ENCODE measurements around the gene FAM167B.
A peak's percentile ranks its signal among the peaks of the same experiment; 100 is the strongest.

The FAM167B gene

DNA sequence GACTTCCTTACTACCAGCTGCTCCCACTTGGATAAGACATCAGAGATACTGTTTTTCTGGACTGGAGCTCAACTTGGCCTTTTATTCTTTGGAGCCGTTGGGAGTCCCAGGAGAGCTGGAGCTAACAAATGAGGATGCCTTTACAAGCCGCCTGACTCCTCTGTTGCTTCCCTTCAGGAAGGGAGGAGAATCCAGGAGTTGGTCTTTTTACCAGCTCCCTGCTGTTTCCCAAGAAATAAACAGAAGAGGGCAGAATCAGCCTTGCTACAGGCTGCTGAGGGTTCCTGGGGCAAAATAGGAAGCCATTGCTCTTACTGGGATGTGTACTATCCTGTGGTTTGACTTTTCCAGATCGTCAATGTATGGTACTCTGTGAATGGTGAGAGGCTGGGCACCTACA, 23.3 kb upstream of the FAM167B start:
- no peak for DNase-seq (ENCODE audit: low read depth)

DNA sequence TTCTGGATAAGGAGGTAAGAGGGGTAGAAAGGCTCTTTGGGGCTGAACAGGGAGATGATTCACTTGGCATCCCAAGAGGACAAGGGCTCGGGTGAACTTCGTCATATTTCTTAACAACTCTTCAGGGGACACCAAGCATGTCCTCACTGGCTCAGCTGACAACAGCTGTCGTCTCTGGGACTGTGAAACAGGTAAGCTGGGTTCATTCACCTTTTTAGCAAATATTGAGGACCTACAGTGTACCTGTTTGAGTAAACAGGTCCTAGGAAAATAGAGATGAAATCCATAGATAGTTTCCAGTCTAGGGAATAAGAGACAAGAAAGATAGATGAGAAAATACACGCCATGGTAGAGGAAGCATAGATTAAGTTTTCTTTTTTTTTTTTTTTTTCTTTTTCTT, 22.7 kb upstream of the FAM167B start:
- no peak for DNase-seq (ENCODE audit: low read depth)

DNA sequence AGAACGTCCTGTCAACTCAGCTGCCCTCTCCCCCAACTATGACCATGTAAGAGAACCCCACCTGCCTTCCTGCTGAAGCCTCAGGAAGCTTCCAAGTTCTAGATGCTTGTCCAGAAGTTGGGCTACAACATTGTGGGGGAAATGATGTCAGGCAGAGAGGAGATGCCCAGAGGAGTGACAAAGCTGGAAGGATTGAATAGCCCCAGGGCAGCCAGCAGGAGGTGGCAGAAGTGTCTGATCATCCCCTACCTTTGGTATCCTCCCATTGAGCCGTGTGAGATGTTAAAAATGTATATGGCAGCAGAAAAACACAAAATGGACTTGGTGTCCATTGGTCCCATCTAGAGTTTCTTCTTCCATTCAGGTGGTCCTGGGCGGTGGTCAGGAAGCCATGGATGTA, 18.3 kb upstream of the FAM167B start:
- DNase-seq (ENCODE audit: low read depth): no peak

DNA sequence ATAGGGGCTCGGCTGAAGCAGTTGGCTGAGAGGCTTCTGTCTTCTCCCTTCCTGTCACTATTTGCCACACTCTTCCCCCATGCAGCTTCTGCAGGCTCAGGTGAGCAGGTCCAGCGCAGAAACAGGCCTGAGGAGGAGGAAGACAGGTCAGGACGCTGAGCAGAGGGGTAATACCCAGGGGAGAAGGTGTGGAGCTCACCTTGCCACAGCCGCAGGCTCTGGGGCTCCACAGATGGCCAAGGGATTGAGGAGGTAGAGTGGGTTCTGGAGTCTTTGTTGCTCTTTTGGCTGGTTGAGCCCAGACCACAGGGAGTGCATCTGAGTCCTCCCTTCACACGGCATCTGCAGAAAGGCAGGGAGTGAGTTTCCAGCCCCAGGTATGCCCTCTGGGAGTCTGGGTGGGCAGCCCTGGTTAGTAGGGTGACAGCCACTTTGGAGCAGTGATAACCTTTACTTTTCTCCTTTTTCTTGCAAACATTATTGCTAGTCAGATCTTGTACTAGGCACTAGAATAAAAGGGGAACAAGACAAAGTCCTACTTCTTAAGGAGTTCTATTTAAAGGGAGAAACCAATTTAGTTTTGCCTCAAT, 15.1 kb upstream of the FAM167B start:
- DNase-seq (ENCODE audit: low read depth): no peak

DNA sequence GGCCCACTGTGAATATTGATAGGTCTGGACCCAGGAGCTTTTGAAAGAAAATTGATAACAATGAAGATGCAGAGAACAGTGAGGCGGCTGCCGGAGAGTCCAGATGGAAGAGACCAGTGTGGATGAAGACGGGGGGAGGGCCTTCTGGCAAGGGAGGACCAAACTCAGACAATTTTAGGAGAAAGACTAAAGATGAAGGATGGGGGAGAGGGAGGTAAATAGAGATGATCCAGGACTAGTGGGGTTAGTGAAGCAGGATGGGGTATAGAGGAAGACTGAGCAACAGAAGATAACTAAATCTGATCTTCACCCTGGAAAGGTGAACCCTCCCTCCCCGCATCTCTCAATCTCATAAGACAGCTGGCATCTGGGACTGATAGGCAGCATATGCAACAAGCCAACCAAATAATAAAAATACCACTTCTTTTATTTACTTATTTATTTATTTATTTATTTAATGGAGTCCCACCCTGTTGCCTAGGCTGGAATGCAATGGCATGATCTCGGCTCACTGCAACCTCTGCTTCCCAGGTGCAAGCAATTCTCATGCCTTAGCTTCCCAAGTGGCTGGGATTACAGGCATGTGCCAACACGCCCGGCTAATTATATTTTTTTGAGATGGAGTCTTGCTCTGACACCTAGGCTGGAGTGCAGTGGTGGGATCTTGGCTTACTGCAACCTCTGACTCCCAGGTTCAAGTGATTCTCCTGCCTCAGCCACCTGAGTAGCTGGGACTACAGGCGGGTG, 14.3 kb upstream of the FAM167B start:
- DNase-seq (ENCODE audit: low read depth): no peak

DNA sequence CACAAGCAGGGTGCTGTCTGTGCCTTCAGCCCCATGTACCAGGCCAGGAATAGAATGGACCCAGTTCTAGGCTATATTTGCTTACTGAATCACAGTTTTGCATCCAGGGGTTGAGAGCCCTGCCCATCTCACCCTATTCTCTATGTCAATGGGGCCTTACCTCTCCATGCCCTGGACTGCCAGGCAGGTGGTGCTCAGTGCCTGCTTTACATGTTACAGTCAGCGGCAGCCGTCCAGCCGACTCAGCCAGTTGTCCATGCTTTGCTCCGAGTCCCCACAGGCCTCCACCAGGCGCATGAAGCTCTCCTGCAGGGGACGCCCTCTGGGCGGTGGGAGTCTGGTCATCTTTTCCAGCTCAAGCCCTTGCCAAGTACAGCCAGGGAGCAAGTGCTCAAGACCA, 12.2 kb upstream of the FAM167B start:
- DNase-seq (ENCODE audit: low read depth): no peak

DNA sequence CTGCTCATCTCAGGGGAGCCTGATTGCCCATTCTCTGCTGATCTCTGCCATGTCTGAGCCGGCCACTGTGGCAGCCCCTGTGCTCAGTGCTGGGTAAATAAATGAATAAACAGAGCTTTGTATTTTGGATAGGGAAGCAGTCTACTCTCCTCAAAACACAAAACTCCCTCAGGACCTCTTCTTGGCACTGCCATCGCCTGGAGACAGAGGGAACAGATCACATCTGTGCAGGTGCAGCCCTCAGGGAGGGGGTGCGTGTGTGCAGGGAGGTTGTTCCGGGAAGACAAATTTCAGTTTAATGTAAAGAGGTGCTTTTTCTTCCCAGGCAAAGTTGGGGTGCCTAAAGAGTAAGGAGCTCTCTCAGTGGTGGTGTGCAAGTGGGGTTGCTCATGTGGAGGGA, 7.7 kb upstream of the FAM167B start:
- DNase-seq (ENCODE audit: low read depth): no peak

DNA sequence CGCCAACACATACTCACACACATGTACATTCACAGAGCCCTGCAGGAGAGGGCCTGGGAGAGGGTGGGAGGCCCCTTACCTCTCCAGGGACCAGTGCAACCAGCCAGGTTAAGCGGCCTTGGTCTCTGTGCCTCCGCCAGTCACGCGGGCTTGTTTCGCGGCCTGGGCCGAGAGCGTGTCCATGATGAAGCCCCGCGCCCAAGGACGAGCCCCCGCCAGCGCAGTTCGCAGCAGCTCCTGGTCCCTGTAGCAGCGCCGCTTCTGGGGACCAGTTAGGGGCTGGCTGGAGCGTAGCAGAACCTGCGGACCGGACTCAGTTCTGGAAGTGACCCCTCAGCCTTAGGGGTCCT, 7.3 kb upstream of the FAM167B start:
- DNase-seq (ENCODE audit: low read depth): no peak

DNA sequence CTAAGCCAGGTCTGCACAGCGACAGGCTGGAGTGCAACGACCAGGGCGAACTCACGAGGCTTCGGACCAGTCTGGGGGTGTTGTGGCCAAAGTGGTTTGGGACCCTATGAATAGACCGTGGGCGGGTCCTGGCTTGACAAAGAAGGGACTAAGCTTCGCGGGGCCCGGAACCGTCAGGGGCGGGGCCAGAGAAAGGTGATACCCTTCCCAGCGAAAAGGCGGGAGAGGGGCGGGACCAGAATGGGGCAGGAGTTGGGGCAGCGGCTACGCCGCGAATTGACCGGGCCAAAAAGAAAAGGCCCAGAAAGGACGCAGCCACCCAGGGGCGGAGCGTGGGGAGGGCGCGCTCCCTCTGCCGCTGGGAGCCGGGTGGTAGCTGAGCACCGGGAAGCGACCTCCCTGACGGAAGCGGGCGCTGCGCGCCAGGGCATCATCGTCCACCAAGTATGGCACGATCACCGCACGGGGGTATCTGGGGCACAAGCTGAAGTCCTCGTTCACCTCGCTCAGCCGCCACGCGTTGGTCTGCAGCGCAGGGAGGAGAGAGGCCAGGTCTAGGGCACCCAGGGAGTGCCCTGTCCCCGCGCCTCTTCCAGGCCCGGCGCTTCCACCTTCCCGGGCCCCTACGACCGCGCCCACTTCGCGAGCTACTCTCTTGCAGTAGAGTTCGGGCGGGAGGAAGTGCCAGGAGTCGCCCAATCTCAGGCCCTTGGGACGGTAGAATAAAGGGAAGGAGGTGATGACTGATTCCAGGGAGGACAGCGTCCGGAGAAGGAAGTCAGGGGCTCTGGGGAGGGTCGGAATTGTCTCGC, 6.7 kb upstream of the FAM167B start:
- DNase-seq (ENCODE audit: low read depth): no peak

DNA sequence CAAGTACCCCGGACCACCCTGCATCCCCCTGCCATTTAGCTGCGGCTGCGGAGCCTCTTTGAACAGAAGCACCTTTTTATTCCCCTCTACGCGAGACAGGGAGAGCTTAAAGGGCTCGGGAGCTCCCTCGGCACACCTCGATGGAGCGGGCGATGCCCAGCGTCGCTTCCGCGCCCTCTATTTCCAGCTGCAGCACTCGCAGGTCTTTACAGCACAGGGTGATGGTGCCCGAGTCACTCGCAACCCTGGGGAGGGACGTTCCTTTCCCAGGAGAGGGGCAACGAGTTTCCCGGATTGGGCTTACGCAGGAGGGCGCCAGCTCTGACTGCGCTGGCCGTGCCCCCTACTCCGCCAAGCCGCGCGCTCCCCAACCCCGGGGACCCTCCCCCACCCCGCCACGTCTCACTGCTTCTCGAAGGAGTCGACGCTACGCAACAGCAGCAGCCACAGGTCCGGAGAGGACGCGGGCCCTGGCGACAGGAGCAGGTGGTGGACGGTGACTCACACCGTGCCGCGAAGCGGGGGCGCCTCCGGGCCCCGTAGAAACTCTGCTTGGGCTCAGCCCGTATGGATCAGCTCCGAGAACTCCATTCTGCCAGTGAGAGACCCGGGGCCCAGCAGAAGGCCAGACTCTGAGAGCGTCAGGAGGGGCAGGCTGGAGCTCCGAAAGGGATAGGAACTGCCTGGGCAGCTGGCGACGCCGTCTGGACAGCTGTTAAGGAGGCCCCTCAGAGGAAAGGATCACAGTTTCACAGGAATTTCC, 5.8 kb upstream of the FAM167B start:
- DNase-seq (ENCODE audit: low read depth): no peak

DNA sequence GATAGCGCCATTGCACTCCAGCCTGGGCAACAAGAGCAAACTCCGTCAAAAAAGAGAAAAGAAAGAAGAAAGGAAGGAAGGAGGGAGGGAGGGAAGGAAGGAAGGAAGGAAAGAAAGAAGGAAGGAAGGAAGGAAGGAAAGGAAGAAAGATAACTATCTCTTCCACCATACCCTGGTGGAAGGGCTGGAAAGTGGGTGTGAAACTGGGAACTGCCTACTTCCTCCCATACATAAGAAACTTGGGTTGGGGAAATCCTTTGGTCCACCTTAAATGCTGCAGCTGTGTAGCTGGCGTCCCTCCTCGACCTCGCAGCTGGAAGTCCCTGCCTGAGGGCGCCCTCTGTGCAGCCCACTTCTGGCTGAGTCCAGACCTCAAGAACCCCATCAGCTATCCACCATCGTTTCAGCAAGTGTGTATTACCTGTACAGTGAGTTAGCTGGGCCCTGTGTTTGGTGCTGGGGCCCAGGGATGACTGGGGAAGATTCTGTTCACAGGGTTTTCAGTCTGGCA, 4.6 kb upstream of the FAM167B start:
- DNase-seq (ENCODE audit: low read depth): no peak

DNA sequence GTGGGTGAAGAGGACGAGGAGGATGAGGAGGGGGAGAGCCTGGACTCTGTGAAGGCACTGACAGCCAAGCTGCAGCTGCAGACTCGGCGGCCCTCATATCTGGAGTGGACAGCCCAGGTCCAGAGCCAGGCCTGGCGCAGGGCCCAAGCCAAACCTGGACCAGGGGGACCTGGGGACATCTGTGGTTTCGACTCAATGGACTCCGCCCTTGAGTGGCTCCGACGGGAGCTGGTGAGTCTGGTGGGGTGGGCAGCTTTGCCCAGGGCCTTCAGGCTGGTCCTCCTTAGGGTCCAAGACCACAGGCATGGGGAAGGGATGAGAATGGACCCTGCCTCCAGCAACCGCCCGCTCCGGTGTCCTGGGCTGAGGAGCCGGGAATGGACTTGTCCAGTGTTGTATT, 430 bp downstream of the FAM167B start:
- DNase-seq (ENCODE audit: low read depth): no peak

DNA sequence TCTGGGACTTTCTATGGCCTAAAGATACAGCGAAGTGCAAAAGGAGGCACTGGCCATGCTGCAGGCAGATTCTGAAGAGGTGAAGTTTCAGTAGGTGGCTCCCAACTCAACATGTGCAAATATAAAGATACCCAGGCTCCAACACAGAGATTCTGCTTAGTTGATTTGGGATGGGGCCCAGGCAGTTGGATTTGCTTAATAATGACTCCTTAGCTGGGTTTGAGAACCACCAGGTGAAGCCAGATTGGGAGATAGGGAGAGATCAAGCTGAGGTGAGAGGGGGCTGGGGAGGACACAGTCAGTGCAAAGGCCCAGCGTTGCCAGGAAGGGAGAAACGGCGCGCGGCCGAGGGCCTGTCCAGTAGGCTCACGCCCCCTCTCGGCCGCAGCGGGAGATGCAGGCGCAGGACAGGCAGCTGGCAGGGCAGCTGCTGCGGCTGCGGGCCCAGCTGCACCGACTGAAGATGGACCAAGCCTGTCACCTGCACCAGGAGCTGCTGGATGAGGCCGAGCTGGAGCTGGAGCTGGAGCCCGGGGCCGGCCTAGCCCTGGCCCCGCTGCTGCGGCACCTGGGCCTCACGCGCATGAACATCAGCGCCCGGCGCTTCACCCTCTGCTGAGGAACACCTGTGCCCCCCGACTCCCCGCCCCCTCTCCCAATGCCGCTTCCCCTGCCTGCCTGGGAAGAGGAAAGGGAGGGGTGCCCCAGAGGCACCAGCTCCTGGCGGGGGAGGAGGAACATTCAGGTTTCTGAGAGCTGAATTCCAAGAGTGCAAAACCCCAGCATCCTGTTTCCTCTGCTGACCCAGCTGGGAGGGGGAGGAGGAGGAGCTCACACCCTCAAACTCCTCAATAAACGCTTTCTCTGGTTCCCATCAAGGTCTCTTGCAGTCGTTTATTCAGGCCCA, 1.2 kb downstream of the FAM167B start:
- peak; percentile 55 for DNase-seq (ENCODE audit: low read depth)

DNA sequence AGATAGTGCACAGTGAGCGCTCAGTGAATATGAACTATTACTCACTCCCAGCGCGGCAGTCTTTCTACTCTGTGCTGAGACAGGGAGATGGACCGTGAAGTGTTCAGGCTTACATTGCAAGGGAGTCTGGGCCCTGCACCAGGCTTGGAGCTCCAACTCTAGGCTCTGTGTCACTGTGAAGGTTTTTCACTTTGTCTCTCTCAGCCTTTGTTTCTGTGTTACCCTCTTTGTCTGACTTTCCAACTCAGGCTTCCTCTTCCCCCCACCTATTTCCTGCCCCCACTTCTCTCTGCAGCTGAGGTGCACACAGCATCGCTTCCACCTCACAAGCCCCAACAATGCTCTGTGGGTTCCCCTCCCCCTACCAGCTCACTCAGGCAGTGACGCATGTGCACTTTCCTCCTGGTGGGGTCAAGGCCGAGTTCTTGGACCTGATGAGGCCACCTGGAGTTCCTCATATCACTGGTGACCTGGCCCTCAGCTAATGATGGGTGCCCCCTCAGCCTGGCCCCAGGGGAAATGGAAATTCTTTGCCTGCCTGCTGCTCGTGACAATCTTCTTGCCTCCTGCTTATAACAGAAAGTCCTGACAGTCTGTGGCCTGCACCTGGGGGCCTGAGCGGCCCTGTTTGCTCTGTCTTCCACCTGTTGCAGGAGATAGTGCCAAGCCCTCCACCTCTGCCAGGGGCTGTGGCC, 3.0 kb downstream of the FAM167B start:
- peak; percentile 29 for DNase-seq (ENCODE audit: low read depth)

DNA sequence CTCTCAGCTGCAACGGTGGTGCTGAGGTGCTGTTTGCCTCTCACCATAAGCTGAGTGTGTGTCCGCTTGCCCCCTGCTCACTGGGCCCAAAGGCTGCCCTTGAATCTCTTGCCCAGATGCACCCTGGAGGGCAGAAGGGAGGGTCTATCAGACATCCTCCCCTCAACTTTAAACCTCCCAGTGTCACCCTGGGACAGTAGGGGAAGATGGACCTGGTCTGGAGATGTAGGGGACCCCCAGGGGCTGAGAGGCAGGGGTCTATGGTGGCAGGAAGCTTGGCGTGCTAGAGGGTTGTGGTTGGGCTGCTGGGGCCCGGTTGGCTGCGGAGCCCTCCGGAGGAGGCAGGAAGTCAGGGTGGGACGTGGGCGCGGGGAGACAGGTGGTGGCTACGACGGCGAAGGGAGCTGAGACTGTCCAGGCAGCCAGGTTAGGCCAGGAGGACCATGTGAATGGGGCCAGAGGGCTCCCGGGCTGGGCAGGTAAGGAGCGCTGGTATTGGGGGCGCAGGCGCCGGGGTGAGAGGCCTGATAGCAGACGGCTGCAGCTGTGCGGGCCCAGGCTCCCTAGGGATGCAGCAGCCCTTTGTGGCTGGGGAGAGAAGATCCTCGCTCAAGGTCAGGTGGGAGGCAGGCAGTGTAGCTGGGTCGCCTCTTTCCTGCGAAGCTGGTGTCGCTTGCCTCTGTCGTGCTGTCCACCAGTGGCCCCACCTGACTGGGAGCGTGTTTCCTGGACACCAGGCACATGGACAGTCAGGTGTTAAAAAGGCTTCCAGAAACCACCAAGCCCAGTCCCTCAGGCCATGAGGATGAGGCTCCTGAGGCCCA, 4.1 kb downstream of the FAM167B start, which contains the start of gene LCK:
Gene LCK (plus strand): TSS at position 373 of the 824 bp plus-strand sequence. CDS start 23,065 bp downstream, outside the sequence.
- DNase-seq (ENCODE audit: low read depth): no peak

DNA sequence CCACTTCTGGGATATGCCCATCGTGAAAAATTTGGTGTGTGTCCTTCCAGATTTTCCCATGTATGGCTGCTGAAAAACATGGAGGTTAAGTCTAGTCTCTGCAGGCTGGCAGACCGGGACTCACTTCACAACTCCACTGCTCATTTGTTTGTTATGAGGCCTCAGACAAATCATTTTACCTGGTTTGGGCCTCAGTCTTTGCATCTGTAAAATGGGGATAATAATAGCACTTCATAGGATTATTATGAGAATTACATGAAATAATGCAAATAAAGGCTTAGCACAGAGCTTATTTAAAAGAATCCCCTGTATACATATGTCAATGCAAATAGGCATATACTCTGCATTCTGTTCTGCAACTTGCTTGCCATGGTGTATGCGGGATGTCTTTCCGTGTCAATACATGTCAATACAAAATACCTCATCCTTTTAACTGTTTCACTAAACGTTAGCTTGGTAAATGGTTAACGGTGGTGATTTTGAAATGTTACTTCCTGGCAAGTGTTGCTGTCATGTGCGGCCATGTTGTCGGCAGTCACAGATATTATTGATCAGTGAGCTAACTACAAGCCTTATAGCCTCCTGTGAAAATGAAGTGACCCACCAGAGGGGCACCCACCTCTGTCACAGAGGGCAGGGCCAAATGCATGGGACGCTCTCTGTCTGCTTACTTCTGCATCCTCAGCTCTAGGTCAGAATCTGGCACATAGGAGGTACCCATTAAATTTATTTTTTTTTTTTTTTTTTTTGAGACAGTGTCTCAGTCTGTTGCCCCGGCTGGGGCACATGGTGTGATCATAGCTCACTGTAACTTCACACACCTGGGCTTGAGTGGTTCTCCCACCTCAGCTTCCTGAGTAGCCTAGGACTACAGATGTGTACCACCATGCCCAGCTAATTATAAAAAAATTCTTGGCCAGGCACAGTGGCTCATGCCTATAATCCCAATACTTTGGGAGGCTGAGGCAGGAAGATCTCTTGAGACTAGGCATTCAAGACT, 8.3 kb downstream of the FAM167B start:
- DNase-seq (ENCODE audit: low read depth): no peak

DNA sequence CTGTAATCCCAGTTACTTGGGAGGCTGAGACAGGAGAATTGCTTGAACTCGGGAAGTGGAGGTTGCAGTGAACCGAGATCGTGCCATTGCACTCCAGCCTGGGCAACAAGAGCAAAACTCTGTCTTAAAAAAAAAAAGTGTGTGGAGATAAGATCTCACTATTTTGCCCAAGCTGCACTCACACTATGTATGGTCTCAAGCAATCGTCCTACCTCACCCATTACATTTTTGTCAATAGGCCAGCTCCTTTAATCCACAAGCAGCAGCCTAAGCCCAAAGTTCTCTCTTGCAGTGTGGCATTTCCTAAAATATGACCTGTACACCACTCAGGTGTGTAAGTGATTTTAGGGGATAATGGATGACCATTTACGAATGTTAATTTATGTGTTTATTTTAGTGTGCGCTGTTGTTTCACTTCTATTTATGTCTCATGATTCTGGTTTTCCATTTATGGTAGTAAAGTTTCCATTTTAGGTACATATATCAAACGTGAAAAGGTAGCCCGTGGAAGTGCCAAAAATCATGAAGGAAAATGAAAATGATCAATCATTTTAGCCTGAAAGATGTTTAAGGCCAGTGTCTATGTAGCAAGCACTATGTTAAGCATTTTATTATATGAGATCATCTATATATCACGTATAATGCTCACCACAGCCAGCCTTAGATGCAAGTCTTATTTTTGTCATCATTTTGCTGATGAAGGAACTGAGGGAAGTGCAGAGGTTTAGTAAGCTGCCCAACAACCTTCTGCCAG, 9.6 kb downstream of the FAM167B start:
- no peak for DNase-seq (ENCODE audit: low read depth)

DNA sequence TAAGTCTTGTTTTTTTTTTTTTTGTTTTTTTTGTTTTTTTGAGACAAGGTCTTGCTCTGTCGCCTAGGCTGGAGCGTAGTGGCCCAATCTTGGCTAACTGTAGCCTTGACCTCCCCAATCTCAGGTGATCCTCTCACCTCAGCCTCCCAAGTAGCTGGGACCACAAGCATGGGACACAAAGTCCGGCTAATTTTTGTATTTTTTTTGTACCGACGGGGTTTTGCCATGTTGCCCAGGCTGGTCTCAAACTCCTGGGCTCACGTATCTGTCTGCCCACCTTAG, 10.1 kb downstream of the FAM167B start:
- DNase-seq (ENCODE audit: low read depth): no peak
